ENCODE measurements around the gene FLNB. TPM values are rescaled to one million over a fixed set of nuclear protein-coding genes. Genes with fewer than 3 reads are reported as not detected.

The FLNB gene
- polyA plus RNA-seq, 1 donor from 2014 or later: 10.3 TPM

GRCh38 chr3:58093574-58094195 is 85.5 kb downstream of the FLNB start:
- H3F3A ChIP-seq (ENCODE audit: insufficient read depth, low read length, poor library complexity, severe bottlenecking): no peaks in the 10 kb centered on the region
- no peak overlapping the region for H3K4me3 ChIP-seq (ENCODE audit: low read length)
- no peaks in the 10 kb centered on the region for H3K9me3 ChIP-seq (ENCODE audit: low read length)
- no peak overlapping the region for H3K9ac ChIP-seq (ENCODE audit: low read length)
- no peaks in the 10 kb centered on the region for H3K79me2 ChIP-seq (replicated peaks; ENCODE audit: insufficient read depth, low read length)
- H3K27me3 ChIP-seq (ENCODE audit: insufficient read depth, low read depth, low read length): no peaks in the 10 kb centered on the region
- H3K36me3 ChIP-seq (ENCODE audit: insufficient read depth, low read length): no peaks in the 10 kb centered on the region
- no peak overlapping the region for H2AFZ ChIP-seq (ENCODE audit: low read depth, low read length)
- no peak overlapping the region for H3K4me2 ChIP-seq (ENCODE audit: low read length)
- no peaks in the 10 kb centered on the region for H3K9me2 ChIP-seq (ENCODE audit: insufficient read depth, low read length)
- no peak overlapping the region for H3K27ac ChIP-seq (ENCODE audit: low read length)
- no peaks in the 10 kb centered on the region for H4K20me1 ChIP-seq (ENCODE audit: insufficient read depth)
- TF ChIP-seq MXI1 (conservative IDR thresholded peaks at IDR 0.05; ENCODE audit: poor library complexity, severe bottlenecking) (no peak), EP300 (conservative IDR thresholded peaks at IDR 0.05; ENCODE audit: poor library complexity, severe bottlenecking) (no peak), CTCF (IDR thresholded peaks at IDR 0.05; ENCODE audit: poor library complexity, severe bottlenecking) (no peak), RAD21 (conservative IDR thresholded peaks at IDR 0.05) (no peak), SMC3 (conservative IDR thresholded peaks at IDR 0.05; ENCODE audit: poor library complexity) (no peak), REST (IDR thresholded peaks at IDR 0.05; ENCODE audit: borderline replicate concordance) (no peak), EZH2 (IDR thresholded peaks at IDR 0.05; ENCODE audit: borderline replicate concordance, insufficient read depth, low read length, poor library complexity, severe bottlenecking) (no peak), POLR2AphosphoS5 (IDR thresholded peaks at IDR 0.05) (no peak), TAF1 (IDR thresholded peaks at IDR 0.05; ENCODE audit: low read depth) (no peak)

- Histone ChIP-seq H3K79me2 (replicated peaks; ENCODE audit: insufficient read depth, low read length) (no peaks in the 10 kb centered on the region), H2AFZ (ENCODE audit: low read depth, low read length) (no peak overlapping the region), H3K9ac (ENCODE audit: low read length) (no peak overlapping the region), H3F3A (ENCODE audit: insufficient read depth, low read length, poor library complexity, severe bottlenecking) (no peaks in the 10 kb centered on the region), H3K4me2 (ENCODE audit: low read length) (no peak overlapping the region), H3K36me3 (ENCODE audit: insufficient read depth, low read length) (no peaks in the 10 kb centered on the region), H3K4me3 (ENCODE audit: low read length) (no peak overlapping the region), H3K9me2 (ENCODE audit: insufficient read depth, low read length) (no peaks in the 10 kb centered on the region), H3K9me3 (ENCODE audit: low read length) (no peaks in the 10 kb centered on the region), H3K27ac (ENCODE audit: low read length) (no peak overlapping the region), H4K20me1 (ENCODE audit: insufficient read depth) (no peaks in the 10 kb centered on the region), H3K27me3 (ENCODE audit: insufficient read depth, low read depth, low read length) (no peaks in the 10 kb centered on the region)
- TF ChIP-seq EP300 (conservative IDR thresholded peaks at IDR 0.05; ENCODE audit: poor library complexity, severe bottlenecking): no peak
- TF ChIP-seq REST (IDR thresholded peaks at IDR 0.05; ENCODE audit: borderline replicate concordance): no peak
- TF ChIP-seq TAF1 (IDR thresholded peaks at IDR 0.05; ENCODE audit: low read depth): no peak
- TF ChIP-seq RAD21 (conservative IDR thresholded peaks at IDR 0.05): no peak
- TF ChIP-seq CTCF (IDR thresholded peaks at IDR 0.05; ENCODE audit: poor library complexity, severe bottlenecking): no peak
- TF ChIP-seq SMC3 (conservative IDR thresholded peaks at IDR 0.05; ENCODE audit: poor library complexity): no peak
- TF ChIP-seq MXI1 (conservative IDR thresholded peaks at IDR 0.05; ENCODE audit: poor library complexity, severe bottlenecking): no peak
- no peak for TF ChIP-seq POLR2AphosphoS5 (IDR thresholded peaks at IDR 0.05)
- TF ChIP-seq EZH2 (IDR thresholded peaks at IDR 0.05; ENCODE audit: borderline replicate concordance, insufficient read depth, low read length, poor library complexity, severe bottlenecking): no peak
Measured at GRCh38 chr3:58094657-58095056, 86.4 kb downstream of the FLNB start.
